SK-N-SH treated with all-trans-retinoic acid at 6 μM for 48 hours (cell line): ENCODE measurements around the gene TK1.

Experiments used
- ATAC-seq: fragments of 200-7000 bp; cut with Tn5 transposase; 3 replicates; pipeline ENCODE4 v1.9.1; 2020; ENCODE audit warnings: mild to moderate bottlenecking, moderate library complexity
- ARNTL ChIP-seq: fragments of 450-650 bp; formaldehyde crosslinking; IDR thresholded peaks from 2 replicates; pipeline ENCODE4 v1.5.0; 2020; ENCODE audit warnings: low read depth, mild to moderate bottlenecking, moderate library complexity, borderline replicate concordance
- CREB5 ChIP-seq: fragments of 250-450 bp; sonication (Bioruptor Pico); IDR thresholded peaks from 2 replicates; pipeline ENCODE4 v1.5.1; 2020; ENCODE audit warnings: low read depth, mild to moderate bottlenecking, moderate library complexity
- CSRNP3 ChIP-seq: fragments of 250-450 bp; sonication (Bioruptor Pico); IDR thresholded peaks from 2 replicates; pipeline ENCODE4 v1.5.1; 2021; ENCODE audit warnings: mild to moderate bottlenecking, moderate library complexity
- ESRRG ChIP-seq: fragments of 250-450 bp; sonication (Bioruptor Pico); IDR thresholded peaks from 2 replicates; pipeline ENCODE4 v1.6.1; 2021; ENCODE audit warnings: mild to moderate bottlenecking
- ISL1 ChIP-seq: fragments of 250-450 bp; sonication (Bioruptor Pico); IDR thresholded peaks from 2 replicates; pipeline ENCODE4 v2.1.2; 2022; ENCODE audit warnings: mild to moderate bottlenecking, moderate library complexity
- PATZ1 ChIP-seq: fragments of 250-450 bp; sonication (Bioruptor Pico); IDR thresholded peaks from 2 replicates; pipeline ENCODE4 v1.8.0; 2020; ENCODE audit warnings: mild to moderate bottlenecking, moderate library complexity, borderline replicate concordance
- TOX ChIP-seq: fragments of 250-450 bp; sonication (Bioruptor Pico); IDR thresholded peaks from 2 replicates; pipeline ENCODE4 v1.8.0; 2021; ENCODE audit warnings: mild to moderate bottlenecking, moderate library complexity, borderline replicate concordance
- ZC3H10 ChIP-seq: fragments of 250-450 bp; sonication (Bioruptor Pico); IDR thresholded peaks from 2 replicates; pipeline ENCODE4 v1.5.1; 2021; ENCODE audit warnings: mild to moderate bottlenecking, moderate library complexity
- ZNF70 ChIP-seq: fragments of 450-650 bp; formaldehyde crosslinking; IDR thresholded peaks from 2 replicates; pipeline ENCODE4 v1.5.0; 2020; ENCODE audit warnings: mild to moderate bottlenecking, moderate library complexity

The TK1 gene

GRCh38 chr17:78124836-78125137, 62.1 kb downstream of the TK1 start:
- ATAC-seq: no peak
- TF ChIP-seq ZC3H10: no peak
- no peak for TF ChIP-seq ARNTL (CRISPR knock-in tag)
- TF ChIP-seq TOX (CRISPR knock-in tag): no peak
- no peak for TF ChIP-seq CREB5 (CRISPR knock-in tag)
- TF ChIP-seq ESRRG (CRISPR knock-in tag): no peak
- no peak for TF ChIP-seq PATZ1
- TF ChIP-seq ISL1 (CRISPR knock-in tag): no peak
- TF ChIP-seq CSRNP3 (CRISPR knock-in tag): no peak
- no peak for TF ChIP-seq ZNF70 (CRISPR knock-in tag)
- TF ChIP-seq, all 23 proteins: peak for 0
